KMS-11 (cell line): ENCODE measurements around the gene SLC22A31.

Source experiments
- H2AFZ ChIP-seq: fragments of 200-600 bp; sonication (generic); 2 replicates; pipeline ENCODE4 v1.6.1; 2016; ENCODE audit warnings: antibody characterized with exemption, mixed run types, low read depth
- H3K27ac ChIP-seq: fragments of 200-600 bp; sonication (generic); 2 replicates; pipeline ENCODE4 v1.6.1; 2016; ENCODE audit warnings: mild to moderate bottlenecking, mixed run types
- H3K27me3 ChIP-seq: fragments of 200-600 bp; sonication (generic); 2 replicates; pipeline ENCODE4 v1.6.1; 2017; ENCODE audit warnings: mild to moderate bottlenecking, low read depth, mixed run types, moderate library complexity; ENCODE audit not compliant: insufficient read depth
- H3K36me3 ChIP-seq: fragments of 200-600 bp; sonication (generic); 2 replicates; pipeline ENCODE4 v1.6.1; 2017; ENCODE audit warnings: mild to moderate bottlenecking, mixed run types; ENCODE audit not compliant: insufficient read depth
- H3K4me1 ChIP-seq: fragments of 200-600 bp; sonication (generic); 2 replicates; pipeline ENCODE4 v1.6.1; 2016; ENCODE audit warnings: mild to moderate bottlenecking, low read depth, mixed run types; ENCODE audit not compliant: poor library complexity, severe bottlenecking
- H3K4me2 ChIP-seq: fragments of 200-600 bp; sonication (generic); 2 replicates; pipeline ENCODE4 v1.7.0; 2016; ENCODE audit warnings: mild to moderate bottlenecking, mixed run types
- H3K4me3 ChIP-seq: fragments of 200-600 bp; sonication (generic); IDR thresholded peaks from 2 replicates; pipeline ENCODE4 v1.6.1; 2017; ENCODE audit warnings: low read depth, low read length, mixed read lengths; ENCODE audit not compliant: insufficient read depth
- H3K79me2 ChIP-seq: fragments of 200-600 bp; sonication (generic); 2 replicates; pipeline ENCODE4 v1.6.1; 2016; ENCODE audit warnings: low read depth, mixed run types; ENCODE audit not compliant: insufficient read depth
- H3K9ac ChIP-seq: fragments of 200-600 bp; sonication (generic); 2 replicates; pipeline ENCODE4 v1.6.1; 2016; ENCODE audit warnings: mild to moderate bottlenecking, mixed run types
- H4K20me1 ChIP-seq: fragments of 200-600 bp; sonication (generic); 2 replicates; pipeline ENCODE4 v1.6.1; 2016; ENCODE audit warnings: mild to moderate bottlenecking, mixed run types; ENCODE audit not compliant: insufficient read depth
- TF ChIP-seq, protein P1 (sequence below): fragments of 200-600 bp; sonication (generic); conservative IDR thresholded peaks from 2 replicates; pipeline ENCODE4 v1.6.1; 2017; ENCODE audit warnings: low read depth, mild to moderate bottlenecking, antibody characterized with exemption, low read length, moderate library complexity, mixed read lengths

The SLC22A31 gene

DNA sequence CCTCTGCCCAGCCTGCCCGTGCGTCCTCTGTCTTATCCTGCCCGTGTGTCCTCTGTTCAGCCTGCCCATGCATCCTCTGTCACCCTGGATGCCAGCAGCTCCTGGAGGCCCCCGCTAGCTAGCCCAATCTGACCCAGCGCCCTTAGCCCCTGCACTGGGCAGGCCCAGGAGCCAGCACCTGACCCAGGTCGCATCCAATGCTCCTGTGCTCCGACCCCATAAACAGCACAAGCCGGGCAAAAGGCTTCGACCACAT, 15.7 kb downstream of the SLC22A31 start:
- Histone ChIP-seq H2AFZ (no peak overlapping the region), H3K79me2 (no peaks in the 10 kb centered on the region), H3K4me3 (no peak overlapping the region), H4K20me1 (no peaks in the 10 kb centered on the region), H3K4me1 (no peaks in the 10 kb centered on the region), H3K9ac (no peak overlapping the region), H3K36me3 (no peaks in the 10 kb centered on the region), H3K27ac (no peak overlapping the region), H3K27me3 (peaks cover 49% of the 10 kb centered on the region), H3K4me2 (no peak overlapping the region)
- TF ChIP-seq, protein P1, sequence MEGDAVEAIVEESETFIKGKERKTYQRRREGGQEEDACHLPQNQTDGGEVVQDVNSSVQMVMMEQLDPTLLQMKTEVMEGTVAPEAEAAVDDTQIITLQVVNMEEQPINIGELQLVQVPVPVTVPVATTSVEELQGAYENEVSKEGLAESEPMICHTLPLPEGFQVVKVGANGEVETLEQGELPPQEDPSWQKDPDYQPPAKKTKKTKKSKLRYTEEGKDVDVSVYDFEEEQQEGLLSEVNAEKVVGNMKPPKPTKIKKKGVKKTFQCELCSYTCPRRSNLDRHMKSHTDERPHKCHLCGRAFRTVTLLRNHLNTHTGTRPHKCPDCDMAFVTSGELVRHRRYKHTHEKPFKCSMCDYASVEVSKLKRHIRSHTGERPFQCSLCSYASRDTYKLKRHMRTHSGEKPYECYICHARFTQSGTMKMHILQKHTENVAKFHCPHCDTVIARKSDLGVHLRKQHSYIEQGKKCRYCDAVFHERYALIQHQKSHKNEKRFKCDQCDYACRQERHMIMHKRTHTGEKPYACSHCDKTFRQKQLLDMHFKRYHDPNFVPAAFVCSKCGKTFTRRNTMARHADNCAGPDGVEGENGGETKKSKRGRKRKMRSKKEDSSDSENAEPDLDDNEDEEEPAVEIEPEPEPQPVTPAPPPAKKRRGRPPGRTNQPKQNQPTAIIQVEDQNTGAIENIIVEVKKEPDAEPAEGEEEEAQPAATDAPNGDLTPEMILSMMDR, result no peak

DNA sequence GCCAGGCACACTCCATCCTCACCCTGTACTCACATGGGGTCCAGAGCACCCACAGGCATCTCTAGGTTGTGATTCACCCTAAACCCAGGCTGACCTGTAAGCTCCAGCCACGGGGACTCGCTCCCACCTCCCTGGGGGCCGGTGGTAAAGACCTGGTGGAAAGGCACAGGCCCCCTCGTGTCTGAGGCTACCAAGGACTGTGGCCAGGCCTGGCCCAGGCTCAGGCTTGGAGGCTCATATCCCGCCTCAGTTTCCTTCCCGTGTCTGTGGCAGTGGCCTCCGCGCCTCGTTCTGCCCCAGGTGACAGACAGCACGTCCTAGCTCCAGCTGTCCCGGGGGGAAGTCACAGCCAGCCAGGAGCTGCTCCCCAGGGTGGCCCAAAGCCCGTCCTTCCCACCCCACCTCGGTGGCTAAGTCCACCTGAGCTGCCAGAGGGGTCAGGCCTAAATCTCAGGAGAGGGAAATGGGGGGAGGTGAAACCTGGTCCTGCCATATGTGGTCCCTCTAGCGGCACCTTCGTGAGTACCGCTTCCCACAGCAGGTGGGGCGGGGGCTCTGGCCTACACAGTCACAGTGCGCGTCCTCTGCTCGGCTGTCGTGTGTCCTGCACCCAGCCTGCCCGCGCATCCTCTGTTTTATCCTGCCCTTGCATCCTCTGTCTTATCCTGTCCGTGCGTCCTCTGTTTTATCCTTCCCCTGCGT, 16.2 kb downstream of the SLC22A31 start:
- no peaks in the 10 kb centered on the region for H3K36me3 ChIP-seq
- no peak overlapping the region for H3K27ac ChIP-seq
- no peaks in the 10 kb centered on the region for H3K79me2 ChIP-seq
- H4K20me1 ChIP-seq, result no peaks in the 10 kb centered on the region
- peaks cover 52% of the 10 kb centered on the region for H3K27me3 ChIP-seq
- H3K4me1 ChIP-seq, result no peaks in the 10 kb centered on the region
- no peak overlapping the region for H2AFZ ChIP-seq
- H3K9ac ChIP-seq, result no peak overlapping the region
- TF ChIP-seq, protein P1, result no peak
- H3K4me3 ChIP-seq, result no peak overlapping the region
- no peak overlapping the region for H3K4me2 ChIP-seq

DNA sequence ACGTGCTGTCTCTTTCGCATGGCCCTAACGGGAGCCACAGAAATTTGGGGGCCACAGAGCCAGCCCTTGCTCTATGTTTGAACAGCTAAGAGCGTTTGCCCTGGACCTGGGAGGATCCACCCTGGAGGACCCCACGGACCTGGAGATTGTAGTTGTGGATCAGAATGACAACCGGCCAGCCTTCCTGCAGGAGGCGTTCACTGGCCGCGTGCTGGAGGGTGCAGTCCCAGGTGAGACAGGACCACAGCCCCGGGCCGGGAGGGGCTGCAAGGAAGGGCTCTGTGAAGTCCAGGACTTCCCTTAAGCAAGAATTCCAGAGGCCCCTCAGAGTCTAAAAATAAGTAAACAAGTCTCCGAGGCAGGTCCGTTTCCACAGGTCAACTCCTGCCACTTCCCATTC, 16.9 kb downstream of the SLC22A31 start:
- Histone ChIP-seq H4K20me1 (no peaks in the 10 kb centered on the region), H3K9ac (no peak overlapping the region), H3K4me2 (no peak overlapping the region), H3K4me1 (no peaks in the 10 kb centered on the region), H3K79me2 (no peaks in the 10 kb centered on the region), H3K4me3 (no peak overlapping the region), H2AFZ (no peak overlapping the region), H3K36me3 (no peaks in the 10 kb centered on the region), H3K27ac (no peak overlapping the region), H3K27me3 (peaks cover 59% of the 10 kb centered on the region)
- TF ChIP-seq, protein P1, result no peak

DNA sequence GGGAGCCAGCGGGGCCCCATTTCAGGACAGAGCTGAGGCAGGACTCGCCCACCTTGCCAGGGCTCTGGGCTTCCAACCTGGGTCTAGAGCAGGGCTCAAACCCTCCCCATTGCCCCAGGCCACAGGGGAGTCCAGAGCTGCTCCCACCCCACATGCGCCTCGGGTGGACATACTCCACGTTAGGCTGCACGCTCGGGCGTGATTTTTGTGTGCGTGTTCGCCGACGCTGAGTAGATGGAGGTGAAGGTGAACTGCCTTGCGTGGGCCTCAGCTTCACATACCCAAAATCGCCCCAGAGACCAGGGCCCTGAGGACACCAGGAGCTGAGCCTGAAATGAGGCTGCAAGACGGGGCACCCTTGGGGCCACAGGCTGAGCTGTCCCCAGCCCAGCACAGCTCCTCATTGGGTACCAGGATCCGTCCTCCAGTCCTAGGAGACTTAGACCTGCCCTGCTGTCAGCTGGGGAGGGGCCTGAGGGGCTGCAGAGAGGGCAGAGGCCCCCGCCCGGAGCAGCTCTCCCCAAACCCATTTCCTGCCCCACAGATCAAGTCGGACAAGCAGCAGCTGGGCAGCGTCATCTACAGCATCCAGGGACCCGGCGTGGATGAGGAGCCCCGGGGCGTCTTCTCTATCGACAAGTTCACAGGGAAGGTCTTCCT, 20.6 kb downstream of the SLC22A31 start:
- no peaks in the 10 kb centered on the region for H4K20me1 ChIP-seq
- no peak overlapping the region for H3K27ac ChIP-seq
- TF ChIP-seq, protein P1, result no peak
- H3K9ac ChIP-seq, result no peak overlapping the region
- no peak overlapping the region for H3K4me3 ChIP-seq
- H3K79me2 ChIP-seq, result no peaks in the 10 kb centered on the region
- H3K27me3 ChIP-seq, result peaks cover 87% of the 10 kb centered on the region
- no peak overlapping the region for H2AFZ ChIP-seq
- no peaks in the 10 kb centered on the region for H3K36me3 ChIP-seq
- no peak overlapping the region for H3K4me2 ChIP-seq
- H3K4me1 ChIP-seq, result peaks cover 9% of the 10 kb centered on the region
